Cardiac muscle cell (in vitro differentiated cells and primary cell): ENCODE data around the gene SH3RF1. TPM values are rescaled to one million over a fixed set of nuclear protein-coding genes. Genes with fewer than 3 reads are reported as not detected.
"Not testable (repeated sequence)": the region's sequence is repeated elsewhere in the genome, so short reads cannot be mapped to it uniquely, and the experiment has no call there.

ENCODE experiments used
- DNase-seq, 2 donors: peaks; one replicate each; pipeline versions ENCODE4 v3.0.0 to v3.0.0-alpha.2; 2010 to 2017; ENCODE audit warnings: low read depth in 1 of 2, low spot score in 1 of 2
- H3K27ac ChIP-seq: fragments of 200-600 bp; sonication (generic); 2 replicates; pipeline ENCODE4 v1.5.1; 2016
- H3K27me3 ChIP-seq: fragments of 200-600 bp; sonication (generic); 2 replicates; pipeline ENCODE4 v1.6.0; 2016; ENCODE audit warnings: control low read depth
- H3K36me3 ChIP-seq: fragments of 200-600 bp; sonication (generic); 2 replicates; pipeline ENCODE4 v1.5.1; 2016; ENCODE audit warnings: control low read depth
- H3K4me1 ChIP-seq: fragments of 200-600 bp; sonication (generic); 2 replicates; pipeline ENCODE4 v1.8.1; 2017; ENCODE audit warnings: low read depth, mild to moderate bottlenecking, mixed run types
- H3K4me3 ChIP-seq: fragments of 200-600 bp; sonication (generic); 2 replicates; pipeline ENCODE4 v1.5.1; 2016; ENCODE audit warnings: mild to moderate bottlenecking
- H3K9me3 ChIP-seq: fragments of 200-600 bp; sonication (generic); 2 replicates; pipeline ENCODE4 v1.5.1; 2017; ENCODE audit warnings: low read depth, mild to moderate bottlenecking, control low read depth
- CTCF ChIP-seq: IDR thresholded peaks from 2 replicates; pipeline ENCODE4 v1.5.1; 2012; ENCODE audit warnings: low read depth, mild to moderate bottlenecking, low read length
- polyA plus RNA-seq: library from polyadenylated mRNA; unstranded; fragments of >200 nt; fragmentation: Nextera tagmentation; extraction: Ambion mirVana; gene quantifications from 2 replicates; pipeline ENCODE4 v1.2.1, GENCODE V29; 2016
- total RNA-seq: library from RNA; depleted of rRNA; stranded (reverse); fragments of >200 nt; gene quantifications from 2 replicates; pipeline ENCODE4 v1.2.3, GENCODE V29; 2016

SH3RF1 gene
- total and polyA plus RNA-seq, 2 experiments from 2014 or later, result 3.4 to 4.3 TPM

- Histone ChIP-seq H3K4me3 (no peak overlapping the region), H3K9me3 (no peaks in the 10 kb centered on the region), H3K36me3 (no peaks in the 10 kb centered on the region), H3K27ac (no peak overlapping the region), H3K27me3 (no peaks in the 10 kb centered on the region), H3K4me1 (no peaks in the 10 kb centered on the region)
- no peak for TF ChIP-seq CTCF
- DNase-seq, result no peak
These were observed 25.1 kb upstream of the SH3RF1 start for GRCh38 chr4:169295822-169296221.

DNA sequence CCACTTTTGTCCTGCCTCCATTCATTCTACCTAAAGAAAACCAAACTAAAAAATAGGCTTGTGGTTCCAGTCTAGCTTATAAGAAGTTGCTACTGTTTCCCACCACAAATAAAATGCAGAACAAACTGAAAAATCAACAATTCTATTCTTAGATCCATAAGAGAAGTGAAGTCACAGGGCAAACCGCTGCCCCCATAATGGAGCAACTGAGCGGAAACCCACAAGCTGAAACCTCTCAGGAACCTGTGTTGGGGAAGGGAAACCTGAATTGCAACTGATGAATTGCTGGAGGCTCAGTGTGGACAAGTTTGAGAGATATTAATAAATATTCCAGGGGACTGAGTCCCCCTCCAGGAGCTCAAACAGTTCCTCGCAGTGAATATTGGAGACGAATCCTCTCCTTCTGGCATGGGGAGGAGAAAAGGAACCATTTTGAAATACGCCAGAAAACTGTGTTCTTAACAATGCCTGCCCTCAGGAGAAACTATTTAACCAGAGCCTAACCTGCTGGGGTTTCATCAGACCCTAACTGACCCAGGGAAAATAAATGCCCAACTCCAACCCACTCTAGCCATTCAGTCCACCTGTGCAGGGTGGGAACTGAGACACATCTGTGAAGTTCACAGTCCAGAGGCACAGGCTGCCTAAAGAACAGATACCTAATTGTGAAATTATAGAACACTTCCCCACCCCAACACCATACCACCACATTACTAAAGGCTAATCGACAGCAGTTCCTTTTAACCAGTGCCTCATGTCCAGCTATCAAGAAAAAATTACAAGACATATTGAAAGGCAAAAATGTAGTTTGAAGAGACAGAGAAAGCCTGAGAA lies 22.8 kb upstream of the SH3RF1 start:
- no peaks in the 10 kb centered on the region for H3K27me3 ChIP-seq
- TF ChIP-seq CTCF, result no peak
- no peak overlapping the region for H3K4me3 ChIP-seq
- no peak for DNase-seq
- H3K9me3 ChIP-seq, result no peaks in the 10 kb centered on the region
- H3K4me1 ChIP-seq, result no peaks in the 10 kb centered on the region
- no peak overlapping the region for H3K27ac ChIP-seq
- no peaks in the 10 kb centered on the region for H3K36me3 ChIP-seq

DNA sequence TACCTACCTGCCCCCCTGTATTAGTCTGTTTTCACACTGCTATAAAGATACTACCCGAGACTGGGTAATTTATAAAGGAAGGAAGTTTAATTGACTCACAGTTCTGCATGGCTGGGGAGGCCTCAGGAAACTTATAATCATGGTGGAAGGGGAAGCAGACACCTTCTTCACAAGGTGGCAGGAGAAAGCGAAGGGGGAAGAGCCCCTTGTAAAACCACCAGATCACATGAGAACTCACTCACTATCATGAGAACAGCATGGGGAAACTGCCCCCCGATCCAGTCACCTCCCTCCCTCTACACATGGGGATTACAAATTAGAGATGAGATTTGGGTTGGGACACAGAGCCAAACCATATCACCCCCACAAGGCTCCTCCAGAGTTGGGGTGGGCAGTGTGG lies 17.2 kb upstream of the SH3RF1 start:
- not testable (repeated sequence) for H3K36me3 ChIP-seq, DNase-seq, H3K4me3 ChIP-seq, H3K9me3 ChIP-seq, H3K27me3 ChIP-seq, H3K27ac ChIP-seq, H3K4me1 ChIP-seq

- no peaks in the 10 kb centered on the region for H3K27me3 ChIP-seq
- no peaks in the 10 kb centered on the region for H3K36me3 ChIP-seq
- H3K4me3 ChIP-seq, result no peak overlapping the region
- no peaks in the 10 kb centered on the region for H3K4me1 ChIP-seq
- H3K9me3 ChIP-seq, result no peaks in the 10 kb centered on the region
- peak in 1 of 2 donors; percentile 14 for DNase-seq
- H3K27ac ChIP-seq, result no peak overlapping the region
- no peak for TF ChIP-seq CTCF
These were observed 16.0 kb upstream of the SH3RF1 start for GRCh38 chr4:169286562-169287301.

GRCh38 chr4:169283114-169283509 lies 12.4 kb upstream of the SH3RF1 start:
- H3K27me3 ChIP-seq, result no peaks in the 10 kb centered on the region
- no peaks in the 10 kb centered on the region for H3K9me3 ChIP-seq
- no peaks in the 10 kb centered on the region for H3K36me3 ChIP-seq
- no peak overlapping the region for H3K4me3 ChIP-seq
- peak in 1 of 2 donors; percentile 82 for DNase-seq
- no peak for TF ChIP-seq CTCF
- no peak overlapping the region for H3K27ac ChIP-seq
- H3K4me1 ChIP-seq, result no peaks in the 10 kb centered on the region
